PFSK-1 (cell line): ENCODE data around the gene C1QTNF12.

Experiments
- POLR2AphosphoS5 ChIP-seq: IDR thresholded peaks from 2 replicates; pipeline ENCODE4 v1.6.1; 2012; ENCODE audit warnings: low read depth, mild to moderate bottlenecking, control low read depth, low read length, moderate library complexity
- REST ChIP-seq, 2 experiments: IDR thresholded peaks; 2 replicates each; pipeline versions ENCODE4 v1.6.1 to v1.8.0; 2011 to 2012; ENCODE audit warnings: low read depth in 2 of 2, low read length in 2 of 2, control low read depth in 1 of 2, inconsistent platforms in 1 of 2, mild to moderate bottlenecking in 1 of 2, moderate library complexity in 1 of 2; ENCODE audit not compliant: insufficient read depth in 1 of 2

DNA sequence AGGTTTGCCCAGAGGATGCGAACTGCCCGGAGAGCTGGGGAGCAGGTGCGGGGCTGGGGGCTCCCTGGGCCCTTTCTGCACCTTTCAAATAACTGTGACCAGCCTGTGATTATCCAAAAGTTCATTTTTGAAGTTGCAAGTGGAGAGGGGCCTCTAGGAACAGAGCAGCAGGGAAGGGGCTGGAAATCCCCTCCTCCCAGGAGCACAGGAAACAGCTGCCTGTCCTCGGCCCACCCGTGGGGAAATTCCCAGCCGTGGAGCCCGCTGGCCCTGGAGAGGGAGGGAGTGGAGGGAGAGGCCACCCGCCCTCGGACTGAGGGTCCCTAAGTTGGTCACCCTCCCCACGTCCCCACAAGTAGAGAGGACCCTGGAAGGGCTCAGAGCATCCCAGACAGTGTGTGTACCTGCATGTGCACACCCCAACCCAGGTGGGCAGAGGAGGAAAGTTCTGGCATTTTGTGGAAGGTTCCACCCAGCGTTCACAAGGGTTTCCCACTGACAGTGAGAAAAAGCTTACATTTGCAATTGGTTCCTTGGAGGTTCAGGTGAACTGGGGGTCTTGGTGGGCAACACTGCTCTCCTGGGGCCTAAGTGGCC is 31.3 kb downstream of the C1QTNF12 start:
- TF ChIP-seq POLR2AphosphoS5 (no peak), REST (IDR thresholded peaks at IDR 0.05; ENCODE audit: insufficient read depth in 1 of 2, low read depth in 2 of 2, low read length in 2 of 2) (no peak)
